ENCODE results near the gene RBFA.

Gene RBFA

DNA sequence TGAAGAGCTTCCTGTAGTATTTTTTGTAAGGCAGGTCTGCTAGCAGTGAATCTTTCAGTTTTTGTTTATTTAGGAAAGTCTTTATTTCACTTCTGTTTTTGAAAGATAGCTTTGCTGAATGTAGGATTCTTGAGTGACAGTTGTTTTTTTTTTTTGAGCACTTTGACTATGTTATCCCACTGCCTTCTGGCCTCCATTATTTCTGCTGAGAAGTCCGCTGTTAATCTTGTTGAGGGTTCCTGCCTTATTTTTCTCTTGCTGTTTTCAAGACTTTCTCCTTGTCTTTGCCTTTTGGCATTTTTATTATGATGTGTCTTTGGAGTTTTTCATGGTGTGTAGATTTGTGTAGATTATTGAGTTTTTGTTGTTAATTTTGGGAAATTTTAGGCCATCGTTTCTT lies 21.9 kb downstream of the RBFA start:
- no peak overlapping the region for H3K27ac ChIP-seq
- TF ChIP-seq, protein P1, sequence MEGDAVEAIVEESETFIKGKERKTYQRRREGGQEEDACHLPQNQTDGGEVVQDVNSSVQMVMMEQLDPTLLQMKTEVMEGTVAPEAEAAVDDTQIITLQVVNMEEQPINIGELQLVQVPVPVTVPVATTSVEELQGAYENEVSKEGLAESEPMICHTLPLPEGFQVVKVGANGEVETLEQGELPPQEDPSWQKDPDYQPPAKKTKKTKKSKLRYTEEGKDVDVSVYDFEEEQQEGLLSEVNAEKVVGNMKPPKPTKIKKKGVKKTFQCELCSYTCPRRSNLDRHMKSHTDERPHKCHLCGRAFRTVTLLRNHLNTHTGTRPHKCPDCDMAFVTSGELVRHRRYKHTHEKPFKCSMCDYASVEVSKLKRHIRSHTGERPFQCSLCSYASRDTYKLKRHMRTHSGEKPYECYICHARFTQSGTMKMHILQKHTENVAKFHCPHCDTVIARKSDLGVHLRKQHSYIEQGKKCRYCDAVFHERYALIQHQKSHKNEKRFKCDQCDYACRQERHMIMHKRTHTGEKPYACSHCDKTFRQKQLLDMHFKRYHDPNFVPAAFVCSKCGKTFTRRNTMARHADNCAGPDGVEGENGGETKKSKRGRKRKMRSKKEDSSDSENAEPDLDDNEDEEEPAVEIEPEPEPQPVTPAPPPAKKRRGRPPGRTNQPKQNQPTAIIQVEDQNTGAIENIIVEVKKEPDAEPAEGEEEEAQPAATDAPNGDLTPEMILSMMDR (IDR thresholded peaks at IDR 0.05): no peak
- no peak for TF ChIP-seq ZFX (IDR thresholded peaks at IDR 0.05; ENCODE audit: borderline replicate concordance)

GRCh38 chr18:80059945-80060344 lies 25.7 kb downstream of the RBFA start:
- TF ChIP-seq ZFX (IDR thresholded peaks at IDR 0.05; ENCODE audit: borderline replicate concordance): no peak
- TF ChIP-seq, protein P1 (IDR thresholded peaks at IDR 0.05): no peak

GRCh38 chr18:80065705-80066104 lies 31.5 kb downstream of the RBFA start:
- TF ChIP-seq, protein P1 (IDR thresholded peaks at IDR 0.05): no peak
- TF ChIP-seq ZFX (IDR thresholded peaks at IDR 0.05; ENCODE audit: borderline replicate concordance): no peak
- H3K27ac ChIP-seq: no peak overlapping the region

More at GRCh38 chr18:80059945-80060344, 25.7 kb downstream of the RBFA start:
- H3K27ac ChIP-seq: no peak overlapping the region

GRCh38 chr18:80067321-80067720 lies 33.1 kb downstream of the RBFA start:
- H3K27ac ChIP-seq: no peak overlapping the region
- no peak for TF ChIP-seq ZFX (IDR thresholded peaks at IDR 0.05; ENCODE audit: borderline replicate concordance)
- TF ChIP-seq, protein P1 (IDR thresholded peaks at IDR 0.05): no peak

- no peak overlapping the region for H3K27ac ChIP-seq
- TF ChIP-seq, protein P1 (IDR thresholded peaks at IDR 0.05): no peak
- no peak for TF ChIP-seq ZFX (IDR thresholded peaks at IDR 0.05; ENCODE audit: borderline replicate concordance)
These were observed 33.7 kb downstream of the RBFA start for GRCh38 chr18:80067897-80068296.

DNA sequence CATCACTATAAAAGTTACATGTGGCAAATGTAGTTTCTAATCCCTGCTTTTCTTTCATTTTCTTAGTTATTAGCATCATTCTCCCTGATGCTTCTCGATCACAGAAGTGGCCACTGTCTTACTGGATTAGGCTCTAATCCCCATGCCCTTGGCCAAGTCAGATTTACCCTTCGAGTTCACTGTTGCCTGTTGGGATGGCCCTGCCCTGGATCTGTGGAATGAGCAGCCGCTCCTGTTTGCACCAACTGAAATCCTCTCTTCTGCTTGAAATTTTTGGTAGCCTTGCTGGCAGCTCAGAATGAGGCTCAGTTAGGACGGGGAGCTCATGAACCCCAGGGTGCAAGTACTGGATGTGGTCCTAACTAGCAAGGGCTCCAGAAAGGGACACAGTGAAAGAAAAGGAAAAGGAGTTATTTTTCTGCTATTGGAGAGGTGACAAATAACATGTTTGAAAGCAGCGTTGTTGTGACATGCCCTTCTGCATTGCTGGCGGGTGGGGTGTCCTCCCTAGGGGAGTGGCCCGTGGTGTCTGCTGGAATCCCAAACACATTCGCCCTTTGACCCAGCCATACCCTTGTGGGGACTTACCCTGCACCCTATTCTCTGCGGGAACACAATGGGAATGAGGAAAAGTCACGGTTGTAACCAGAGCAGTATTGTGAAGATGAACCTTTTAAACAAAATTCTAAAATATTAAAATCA lies 34.5 kb downstream of the RBFA start:
- TF ChIP-seq ZFX (IDR thresholded peaks at IDR 0.05; ENCODE audit: borderline replicate concordance): no peak
- TF ChIP-seq, protein P1 (IDR thresholded peaks at IDR 0.05): no peak
- no peak overlapping the region for H3K27ac ChIP-seq

GRCh38 chr18:80070825-80071224 lies 36.6 kb downstream of the RBFA start:
- no peak for TF ChIP-seq ZFX (IDR thresholded peaks at IDR 0.05; ENCODE audit: borderline replicate concordance)
- TF ChIP-seq, protein P1 (IDR thresholded peaks at IDR 0.05): no peak
- no peak overlapping the region for H3K27ac ChIP-seq

Measured in 22Rv1 (cell line).